NK-92 treated with Interleukin-12 subunit alpha and Interleukin-12 subunit beta, amount 100 ng/mL, for 24 hours (cell line): ENCODE data around the gene DYNLT5.
"Not testable (repeated sequence)": the region's sequence is repeated elsewhere in the genome, so short reads cannot be mapped to it uniquely, and the experiment has no call there.

Source experiments
- DNase-seq: peaks from one replicate; lab custom pipeline; 2025; lab: John Stamatoyannopoulos, UW

DYNLT5 gene, protein sequence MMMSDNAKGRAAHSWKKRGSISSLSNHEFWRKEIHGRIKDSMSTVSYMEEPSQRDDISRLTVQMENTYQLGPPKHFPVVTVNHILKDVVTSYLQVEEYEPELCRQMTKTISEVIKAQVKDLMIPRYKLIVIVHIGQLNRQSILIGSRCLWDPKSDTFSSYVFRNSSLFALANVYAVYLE

DNA sequence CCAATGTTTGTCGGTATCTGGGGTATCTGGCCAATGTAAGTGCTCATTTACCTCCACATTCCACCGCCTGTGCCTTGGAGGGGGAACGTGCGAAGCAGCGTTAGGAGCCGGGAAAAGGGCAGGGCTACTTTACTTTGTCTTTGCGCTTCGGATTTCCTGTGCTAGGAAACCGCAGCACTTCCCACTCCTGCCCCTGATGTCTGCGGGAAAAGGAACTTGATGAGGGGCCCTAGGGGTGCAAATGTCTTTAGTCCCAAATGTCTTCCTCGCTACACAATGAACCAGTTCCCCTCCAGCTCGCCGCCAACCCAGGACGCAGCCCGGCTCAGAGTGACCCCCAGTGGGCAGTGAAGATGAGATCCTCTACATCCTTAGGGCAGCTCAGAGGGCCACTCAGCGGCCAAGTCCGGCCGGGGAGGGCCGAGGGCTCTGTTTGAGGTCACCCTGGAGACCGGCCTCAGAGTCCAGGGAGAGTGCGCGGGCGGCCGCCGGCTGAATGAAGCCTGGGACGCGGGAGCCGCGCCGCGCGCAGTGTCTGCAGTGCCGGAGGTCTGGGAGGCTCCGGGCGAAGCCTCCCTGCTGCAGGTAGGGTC, at the start of gene DYNLT5:
TSS of gene DYNLT5 (plus strand) at position 460 of the 593 bp plus-strand sequence. CDS start 2,200 bp downstream, outside the sequence.
- no peak for DNase-seq

DNA sequence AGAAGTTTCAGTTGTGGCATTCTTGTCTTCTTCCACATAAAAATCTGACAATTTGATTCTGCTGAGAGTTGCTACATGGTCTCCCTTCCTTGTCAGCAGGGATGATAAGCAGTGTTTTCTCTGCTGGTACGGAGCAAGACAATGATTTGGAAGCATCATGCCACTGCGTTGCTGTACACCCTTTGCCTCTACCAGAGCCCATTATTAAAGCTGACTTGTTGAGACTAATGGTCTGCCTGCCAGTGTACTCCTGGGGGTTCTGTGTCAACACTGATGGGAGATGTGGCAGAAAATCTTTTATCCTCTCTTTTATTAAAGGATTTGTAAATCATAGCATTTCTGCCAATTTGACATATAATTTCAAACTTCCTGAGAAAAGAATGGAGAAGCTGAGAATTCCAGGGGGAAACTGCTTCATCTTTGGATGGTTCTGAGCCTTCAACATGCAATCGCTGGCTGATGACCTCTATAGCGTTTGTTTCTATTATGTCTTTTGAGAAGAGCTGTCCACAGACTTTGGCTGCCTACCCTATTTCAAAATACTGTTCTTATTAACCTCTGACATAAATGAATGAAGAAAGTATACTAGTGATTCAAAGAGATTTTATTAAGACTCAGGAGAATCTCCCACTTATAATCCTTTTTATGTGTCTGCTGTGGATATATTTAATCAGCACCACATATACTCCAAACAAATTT, 47.9 kb upstream of the DYNLT5 start:
- DNase-seq, result no peak

DNA sequence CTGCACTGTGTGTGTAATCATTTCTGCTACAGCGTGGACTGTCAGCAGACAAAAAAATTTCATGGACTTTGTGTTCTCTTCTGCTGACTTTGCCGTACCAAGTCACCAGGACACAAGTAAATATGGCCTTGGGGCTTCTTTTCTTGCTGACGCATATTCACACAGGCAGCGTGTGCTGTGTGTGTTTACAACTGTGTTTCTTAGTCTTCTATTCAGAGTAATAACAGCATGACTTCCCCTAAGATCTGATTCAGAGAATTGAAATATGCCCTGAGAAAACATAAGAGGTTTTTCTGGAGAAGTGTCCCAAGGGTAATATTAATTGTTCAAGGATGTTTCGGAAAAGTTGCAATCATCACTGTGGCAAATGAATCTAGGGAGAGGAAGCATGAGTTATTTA, 47.1 kb upstream of the DYNLT5 start:
- no peak for DNase-seq

DNA sequence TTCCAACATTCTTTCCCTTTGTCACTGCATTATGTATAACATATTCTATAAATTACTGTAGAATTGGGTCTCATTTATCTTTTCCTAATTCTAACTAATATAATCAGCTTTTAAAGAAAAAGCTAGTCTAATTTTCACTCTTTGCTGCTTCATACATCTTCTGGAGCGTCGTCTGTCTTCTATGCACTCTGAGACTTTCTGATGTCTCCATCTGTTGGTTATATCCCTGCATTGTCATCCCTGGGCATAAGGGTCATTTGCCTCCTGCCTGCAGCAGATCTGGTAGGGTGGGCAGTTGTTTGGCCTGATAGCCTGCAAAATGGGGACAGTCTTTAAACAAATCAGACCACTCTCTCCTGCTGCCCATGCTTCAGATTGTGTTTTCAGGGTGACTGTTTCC, 40.8 kb upstream of the DYNLT5 start:
- no peak for DNase-seq

DNA sequence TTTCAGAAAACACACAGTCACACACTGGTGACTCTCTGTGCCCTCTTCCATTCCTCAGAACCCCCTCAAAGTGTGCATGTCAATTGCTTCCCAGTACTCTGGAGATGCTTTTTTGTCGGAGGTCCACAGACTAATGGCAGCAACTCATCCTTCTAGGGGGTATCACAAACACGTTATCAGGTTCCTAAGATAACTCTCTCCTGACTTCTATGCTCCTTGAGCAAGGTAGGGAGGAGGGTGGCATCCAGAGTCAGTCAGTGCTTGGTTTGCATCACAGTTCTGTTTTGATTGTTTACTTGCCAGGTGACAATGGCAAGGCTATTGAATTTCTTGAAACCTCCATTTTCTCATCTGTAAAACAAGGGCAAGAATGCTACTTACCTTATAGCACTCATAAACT, 39.4 kb upstream of the DYNLT5 start:
- no peak for DNase-seq

DNA sequence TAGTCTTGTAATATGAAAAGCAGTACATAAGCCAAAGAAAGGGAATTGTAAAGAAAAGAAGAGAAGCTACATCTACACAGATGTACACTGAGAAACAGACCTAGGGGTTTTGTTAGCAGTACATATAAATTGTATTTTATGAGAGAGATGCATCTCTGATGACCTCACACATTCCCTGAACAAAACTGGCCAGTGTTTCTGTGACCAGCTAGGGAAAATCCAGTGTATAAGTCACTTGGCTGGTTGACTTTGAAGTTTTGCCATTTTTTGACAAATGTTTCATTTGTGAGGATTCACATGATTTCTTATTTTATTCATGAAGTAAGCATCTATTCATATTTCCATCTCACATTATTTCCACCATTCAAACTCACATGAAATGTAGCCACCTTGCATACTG, 28.3 kb upstream of the DYNLT5 start:
- DNase-seq, result no peak

DNA sequence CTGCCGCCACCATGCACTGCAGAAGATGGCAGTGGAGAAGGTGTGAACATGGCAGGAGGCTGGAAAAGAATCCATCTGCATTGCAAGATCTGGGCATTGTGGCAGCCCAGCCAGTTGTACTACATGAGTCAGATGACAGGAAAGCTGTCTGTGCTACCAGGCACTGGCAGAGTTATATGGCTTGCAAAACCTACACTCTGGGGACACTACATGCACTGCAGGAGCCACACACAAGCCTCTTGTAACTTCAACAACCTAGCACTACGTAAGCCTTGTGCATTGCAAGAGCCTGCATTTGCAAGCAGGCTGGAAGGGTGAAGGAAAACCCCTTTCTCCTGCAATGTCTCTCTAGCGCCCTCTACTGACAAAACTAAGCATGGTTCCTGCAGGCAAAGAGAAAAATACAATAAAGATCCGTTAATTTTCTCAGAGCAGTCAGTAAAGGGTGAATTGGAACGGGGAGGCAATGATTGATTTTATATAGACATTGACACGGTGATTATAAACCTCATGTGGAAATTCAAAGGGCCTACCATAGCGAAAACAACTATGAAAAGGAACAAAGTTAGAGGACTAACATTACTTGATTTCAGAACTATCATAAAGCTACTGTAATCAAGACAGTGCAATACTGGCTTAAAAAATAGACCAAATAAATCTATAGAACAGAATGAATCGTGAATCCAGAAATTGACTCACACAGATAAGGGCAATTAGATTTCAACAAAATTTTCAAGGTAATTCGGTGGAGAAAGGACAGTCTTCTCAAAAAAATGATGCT, 26.2 kb upstream of the DYNLT5 start:
- no peak for DNase-seq

DNA sequence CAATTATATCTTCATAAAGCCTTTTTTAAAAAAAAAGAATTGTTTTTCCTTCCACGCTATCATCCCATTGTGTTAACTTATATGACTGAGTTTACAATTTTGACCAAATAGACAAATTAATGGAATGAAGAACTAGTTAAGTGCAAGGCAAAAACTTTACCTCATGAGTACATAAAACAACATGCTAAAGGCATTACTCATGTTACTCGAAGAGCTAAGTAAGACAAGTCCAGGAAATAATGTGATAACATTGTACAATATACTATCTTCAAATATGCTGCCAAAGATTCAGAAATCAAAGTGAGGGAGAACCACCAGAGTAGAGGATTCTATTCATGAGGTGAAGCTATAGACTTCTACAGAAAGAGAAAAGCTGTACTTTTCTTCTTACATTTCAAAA, 24.2 kb upstream of the DYNLT5 start:
- DNase-seq, result no peak

DNA sequence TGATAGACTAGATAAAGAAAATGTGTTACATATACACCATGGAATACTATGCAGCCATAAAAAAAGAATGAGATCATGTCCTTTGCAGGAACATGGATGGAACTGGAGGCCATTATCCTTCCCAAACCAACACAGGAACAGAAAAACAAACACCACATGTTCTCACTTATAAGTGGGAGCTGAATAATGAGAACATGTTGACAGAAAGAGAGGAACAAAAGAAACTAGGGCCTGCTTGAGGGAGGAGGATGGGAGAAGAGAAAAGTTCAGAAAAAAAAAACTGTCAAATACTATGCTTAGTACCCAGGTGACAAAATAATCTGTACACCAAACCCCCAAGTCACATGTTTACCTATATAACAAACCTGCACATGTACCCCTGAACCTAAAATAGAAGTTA, 23.5 kb upstream of the DYNLT5 start:
- not testable (repeated sequence) for DNase-seq

DNA sequence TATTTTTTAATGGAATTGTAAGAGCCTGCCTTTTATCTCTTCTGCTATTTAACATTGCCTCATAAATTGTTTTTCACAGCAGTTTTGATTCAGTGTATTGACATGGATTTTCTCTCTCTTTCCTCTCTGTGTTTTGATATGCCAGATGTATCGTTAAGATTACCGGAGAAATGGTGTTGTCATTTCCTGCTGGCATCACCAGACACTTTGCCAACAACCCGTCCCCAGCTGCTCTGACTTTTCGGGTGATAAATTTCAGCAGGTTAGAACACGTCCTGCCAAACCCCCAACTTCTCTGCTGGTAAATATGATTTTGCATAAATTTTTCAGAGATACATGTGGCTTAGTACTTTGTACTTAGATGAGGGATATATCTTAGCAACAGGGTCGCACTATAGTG, 23.1 kb upstream of the DYNLT5 start:
- DNase-seq, result no peak

DNA sequence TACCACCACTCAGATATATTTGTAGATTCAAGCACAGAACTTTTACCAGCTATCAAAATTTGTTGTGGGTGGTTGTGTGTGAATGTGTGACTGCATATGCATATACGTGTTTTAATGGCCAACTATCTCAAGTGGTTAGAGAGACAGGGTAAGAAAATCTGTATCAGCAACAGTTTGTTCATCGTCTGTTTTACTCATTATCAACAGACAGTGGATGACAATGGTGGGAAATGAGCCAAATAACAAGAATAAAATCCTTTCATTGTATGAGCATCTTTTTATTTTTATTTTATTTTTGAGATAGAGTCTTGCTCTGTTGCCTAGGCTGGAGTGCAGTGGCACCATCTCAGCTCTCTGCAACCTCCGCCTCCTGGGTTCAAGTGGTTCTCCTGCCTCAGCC, 22.7 kb upstream of the DYNLT5 start:
- DNase-seq, result no peak

DNA sequence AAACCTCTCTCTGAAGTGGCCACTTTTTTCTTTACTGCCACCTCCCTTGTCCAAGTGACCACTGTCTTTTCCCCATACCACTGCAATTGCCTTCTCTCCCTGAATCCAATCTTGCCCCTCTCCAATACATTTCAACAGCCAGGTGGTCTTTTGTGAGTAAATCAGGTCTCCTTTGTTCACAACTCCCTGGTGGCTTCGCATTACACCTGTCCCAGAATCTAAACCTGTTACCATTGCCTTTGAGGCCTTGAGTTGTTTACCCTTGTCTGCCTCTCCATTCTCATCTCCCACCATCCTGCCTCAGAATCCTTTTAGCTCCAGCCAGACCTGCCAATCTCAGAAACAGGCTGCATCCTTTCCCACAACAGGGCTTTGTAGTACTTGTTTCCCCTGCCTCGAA, 21.8 kb upstream of the DYNLT5 start:
- DNase-seq, result no peak

DNA sequence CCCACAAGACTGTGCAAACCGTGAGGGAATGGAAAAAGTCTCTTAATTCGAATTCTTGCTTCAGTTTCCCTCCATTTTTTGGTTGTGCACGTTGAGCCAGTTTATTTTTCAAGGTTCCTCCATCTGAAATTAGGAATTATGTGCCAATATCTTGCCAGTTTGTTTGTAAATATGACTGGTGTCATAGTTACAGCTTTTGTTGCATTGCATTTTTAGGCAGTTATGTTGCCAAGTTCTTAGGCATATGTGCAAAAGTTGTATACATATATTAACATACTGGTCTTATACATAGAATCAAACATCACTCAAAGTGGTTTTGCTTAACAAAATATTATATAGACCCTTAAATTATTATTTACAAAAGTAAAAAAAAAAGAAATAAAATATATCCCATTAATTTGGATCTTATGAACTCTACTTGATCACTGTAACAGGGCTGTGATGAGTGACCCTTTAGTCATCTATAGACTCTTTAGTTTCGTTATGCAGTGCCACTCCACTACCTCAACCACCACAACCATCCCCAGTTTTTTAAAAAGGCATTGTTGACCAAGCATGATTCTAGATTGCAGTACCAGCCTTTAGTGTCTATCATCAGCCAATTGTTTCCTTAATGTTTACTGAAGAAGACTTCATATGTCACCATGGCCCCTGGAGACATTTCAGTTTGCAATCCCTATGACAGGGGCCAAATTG, 20.9 kb upstream of the DYNLT5 start:
- no peak for DNase-seq

DNA sequence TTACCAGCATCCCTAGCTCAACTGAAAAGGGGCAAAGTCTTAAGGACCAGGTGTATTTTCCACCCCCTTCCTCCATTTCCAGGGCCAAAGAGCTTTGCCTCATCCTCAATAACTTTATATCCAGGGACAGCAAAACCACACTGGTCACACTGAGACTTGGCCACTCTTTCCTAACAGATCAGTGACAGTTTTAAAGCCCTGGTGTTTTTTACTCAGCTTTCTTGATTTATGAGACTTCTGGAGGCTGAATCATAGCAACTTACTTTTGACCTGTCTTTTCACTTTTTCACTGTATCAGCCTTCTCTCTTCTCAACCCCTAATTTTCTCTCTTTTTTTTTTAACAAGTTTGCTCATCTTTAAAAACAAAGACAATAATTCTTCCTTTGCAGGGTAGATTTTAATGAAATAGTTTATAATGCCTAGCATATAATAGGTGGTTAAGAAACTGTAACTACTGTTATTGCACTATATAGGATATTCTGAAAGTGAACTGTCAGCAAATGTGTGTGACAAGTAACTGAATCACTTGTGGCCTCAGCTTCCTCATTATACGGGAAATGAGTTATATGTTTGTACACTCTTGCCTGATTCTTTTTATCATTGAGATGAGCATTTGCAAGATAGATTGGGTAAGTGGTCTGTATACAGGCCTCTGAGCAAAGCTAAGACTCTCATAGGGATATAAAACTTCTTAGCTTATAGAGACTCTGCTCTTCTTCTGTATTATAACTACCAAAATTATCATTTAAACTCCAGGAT, 19.7 kb upstream of the DYNLT5 start:
- no peak for DNase-seq

DNA sequence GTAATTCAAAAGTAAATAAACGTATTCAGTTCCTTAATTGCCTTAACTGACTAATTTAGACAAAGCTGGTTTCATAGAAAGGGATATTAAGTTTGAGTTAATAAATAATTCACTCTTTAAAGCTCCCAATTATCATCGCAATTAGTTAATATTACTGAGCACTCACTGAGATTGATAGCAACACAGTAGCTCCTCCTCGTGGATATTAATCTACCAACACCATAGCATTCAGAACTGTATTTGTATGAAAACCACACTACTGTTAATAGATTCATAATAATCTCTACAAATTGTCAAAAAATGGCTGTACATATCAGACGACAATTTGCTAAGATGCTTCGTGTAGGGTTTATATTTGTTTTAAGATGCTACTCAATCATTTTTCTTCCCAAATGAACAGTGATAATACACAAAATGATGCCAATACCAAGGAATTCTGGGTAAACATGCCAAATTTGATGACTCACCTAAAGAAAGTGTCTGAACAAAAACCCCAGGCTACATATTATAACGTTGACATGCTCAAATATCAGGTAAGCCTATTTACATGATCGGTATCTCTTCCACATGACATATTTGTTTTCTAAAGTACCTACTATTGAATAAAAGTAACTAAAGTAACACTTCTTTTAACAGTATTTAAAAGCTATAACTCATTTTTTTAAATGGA, 18.8 kb upstream of the DYNLT5 start:
- no peak for DNase-seq

DNA sequence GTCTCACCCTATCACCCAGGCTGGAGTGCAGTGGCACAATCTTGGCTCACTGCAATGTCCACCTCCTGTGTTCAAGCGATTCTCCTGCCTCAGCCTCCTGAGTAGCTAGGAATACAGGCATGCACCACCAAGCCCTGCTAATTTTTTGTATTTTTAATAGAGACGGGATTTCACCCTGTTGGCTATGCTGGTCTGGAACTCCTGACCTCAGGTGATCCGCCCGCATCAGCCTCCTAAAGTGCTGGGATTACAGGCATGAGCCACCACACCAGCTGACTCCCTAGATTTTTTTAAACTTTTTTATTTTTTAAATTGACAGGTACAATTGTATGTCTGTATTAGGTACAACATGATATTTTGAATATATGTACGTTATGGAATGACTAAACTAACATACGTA, 17.7 kb upstream of the DYNLT5 start:
- not testable (repeated sequence) for DNase-seq

DNA sequence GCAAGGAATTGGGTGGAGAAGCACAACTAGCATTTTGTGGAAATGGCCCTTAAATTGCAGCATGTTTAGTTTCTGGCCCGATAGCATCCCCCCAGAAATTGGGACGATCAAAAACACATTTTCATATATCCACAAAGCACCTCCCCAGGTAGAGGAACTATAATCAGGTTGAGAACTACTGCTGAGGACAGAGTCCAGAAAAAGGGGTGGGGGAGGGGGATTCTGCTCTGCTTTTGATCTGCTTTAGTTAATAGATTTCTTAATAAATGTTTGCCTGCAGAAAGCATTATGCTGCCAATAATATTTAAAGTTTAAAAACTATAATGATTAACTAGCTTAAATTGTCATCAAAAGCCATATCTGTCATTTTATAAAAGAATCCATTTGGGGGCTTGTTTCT, 14.4 kb upstream of the DYNLT5 start:
- no peak for DNase-seq

DNA sequence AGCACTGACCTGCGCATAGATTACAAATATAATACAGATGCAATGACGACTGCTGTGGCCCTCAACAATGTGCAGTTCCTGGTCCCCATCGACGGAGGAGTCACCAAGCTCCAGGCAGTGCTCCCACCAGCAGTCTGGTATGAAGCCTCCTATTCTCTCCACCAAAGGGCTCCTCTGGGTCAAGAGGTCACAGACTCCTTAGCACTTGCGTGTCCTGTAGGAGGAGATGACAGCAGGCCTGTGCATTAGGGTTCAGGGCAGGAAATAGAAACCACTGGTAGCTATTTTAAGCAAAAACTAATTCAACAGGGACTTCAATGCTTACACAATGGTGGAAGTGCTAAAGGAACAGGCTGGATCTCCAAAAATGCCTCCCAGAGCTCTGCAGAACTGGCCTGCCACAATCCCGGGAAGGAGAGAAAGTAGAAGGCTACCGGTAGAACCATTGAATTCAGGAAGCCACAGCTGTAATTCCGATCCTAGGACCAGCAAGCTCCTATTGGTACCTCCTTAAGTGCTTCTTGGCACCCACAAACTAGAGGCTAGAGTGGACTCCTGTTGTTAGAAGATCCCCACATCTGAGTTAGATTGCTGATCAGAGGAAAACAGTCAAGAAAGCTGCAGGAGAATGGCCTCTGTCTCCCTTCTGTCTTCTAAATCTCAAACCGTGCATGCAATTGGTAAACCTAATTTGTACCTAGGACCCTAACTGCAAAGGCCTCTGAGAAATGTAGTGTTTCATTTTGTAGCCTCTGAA, 12.7 kb upstream of the DYNLT5 start:
- no peak for DNase-seq

DNA sequence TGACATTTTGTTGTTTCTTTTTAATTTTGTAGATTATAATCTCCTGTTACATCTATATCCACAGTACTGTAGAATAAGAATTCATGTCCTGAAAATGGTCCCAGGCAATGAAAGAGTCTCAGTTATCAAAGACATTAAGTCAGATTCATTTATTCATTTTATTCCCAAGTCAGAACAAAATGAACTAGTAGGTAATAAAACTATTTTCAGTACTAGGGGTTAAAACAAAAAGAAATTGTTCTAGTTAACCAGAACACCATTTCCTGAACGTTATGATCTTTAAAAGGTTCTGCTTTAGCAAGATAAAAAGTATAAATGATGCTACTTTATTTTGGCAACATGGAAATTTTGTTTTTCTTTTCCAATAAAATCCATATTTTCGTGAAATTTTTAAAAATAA, 6.8 kb upstream of the DYNLT5 start:
- no peak for DNase-seq

DNA sequence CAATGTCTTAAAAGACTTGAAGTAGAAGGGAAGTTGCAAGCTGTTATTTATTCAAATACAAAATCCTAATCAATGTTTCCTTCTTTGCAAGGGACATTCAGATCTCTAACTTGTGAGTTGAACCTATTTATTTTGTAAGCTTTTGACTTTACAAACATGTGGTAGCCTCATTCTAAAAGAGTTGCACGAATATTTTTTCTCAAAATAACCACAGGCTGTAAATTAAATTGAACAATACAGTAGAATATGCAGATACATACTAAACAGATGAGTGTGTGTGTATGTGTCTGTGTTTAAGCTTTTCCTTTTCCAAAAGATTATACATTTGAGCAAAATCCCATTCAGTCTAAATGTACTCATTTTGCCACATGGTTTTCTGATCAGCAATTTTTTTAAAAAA, 4.8 kb upstream of the DYNLT5 start:
- no peak for DNase-seq
